Rectal smooth muscle tissue (tissue), 1 donor: Measurements from ENCODE around the gene MUC5AC.
"Not testable (repeated sequence)": the region's sequence is repeated elsewhere in the genome, so short reads cannot be mapped to it uniquely, and the experiment has no call there.

Source experiments
- H3K27ac ChIP-seq: one replicate; pipeline ENCODE4 v1.7.0; 2013; ENCODE audit warnings: low read depth, low read length, inconsistent platforms
- H3K27me3 ChIP-seq: one replicate; pipeline ENCODE4 v1.7.0; 2013; ENCODE audit warnings: low read length; ENCODE audit not compliant: control insufficient read depth, insufficient read depth
- H3K36me3 ChIP-seq: one replicate; pipeline ENCODE4 v1.7.0; 2013; ENCODE audit warnings: low read length; ENCODE audit not compliant: control insufficient read depth, insufficient read depth
- H3K4me1 ChIP-seq: one replicate; pipeline ENCODE4 v1.7.0; 2013; ENCODE audit warnings: low read length; ENCODE audit not compliant: control insufficient read depth, insufficient read depth
- H3K4me3 ChIP-seq: one replicate; pipeline ENCODE4 v1.7.0; 2013; ENCODE audit warnings: low read length
- H3K9ac ChIP-seq: one replicate; pipeline ENCODE4 v1.7.0; 2013; ENCODE audit warnings: low read length

MUC5AC gene

DNA sequence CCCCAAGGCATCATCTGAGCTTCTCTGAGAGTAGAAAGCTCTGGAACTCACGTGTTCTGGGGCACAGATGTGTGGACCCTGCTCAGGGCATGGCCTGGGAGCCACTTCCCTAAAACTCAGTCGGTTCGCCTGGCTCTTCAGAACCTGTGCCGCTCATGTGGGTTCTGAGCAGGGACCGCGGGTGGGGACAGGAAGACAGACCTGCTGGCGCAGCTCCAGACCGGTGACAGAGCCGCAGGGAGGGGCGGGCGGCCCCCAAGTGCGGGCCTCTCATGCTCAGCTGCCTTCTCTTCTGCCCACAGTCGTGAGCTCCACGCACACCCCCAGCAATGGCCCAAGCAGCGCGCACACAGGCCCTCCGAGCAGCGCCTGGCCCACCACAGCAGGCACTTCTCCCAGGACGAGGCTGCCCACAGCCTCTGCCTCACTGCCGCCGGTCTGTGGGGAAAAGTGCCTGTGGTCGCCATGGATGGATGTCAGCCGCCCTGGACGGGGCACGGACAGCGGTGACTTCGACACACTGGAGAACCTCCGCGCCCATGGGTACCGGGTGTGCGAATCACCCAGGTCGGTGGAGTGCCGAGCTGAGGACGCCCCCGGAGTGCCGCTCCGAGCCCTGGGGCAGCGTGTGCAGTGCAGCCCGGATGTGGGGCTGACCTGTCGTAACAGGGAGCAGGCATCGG lies 24.2 kb downstream of the MUC5AC start:
- Histone ChIP-seq H3K4me3 (no peak overlapping the region), H3K4me1 (no peaks in the 10 kb centered on the region), H3K9ac (no peak overlapping the region), H3K27ac (no peak overlapping the region), H3K27me3 (no peaks in the 10 kb centered on the region), H3K36me3 (no peaks in the 10 kb centered on the region)

DNA sequence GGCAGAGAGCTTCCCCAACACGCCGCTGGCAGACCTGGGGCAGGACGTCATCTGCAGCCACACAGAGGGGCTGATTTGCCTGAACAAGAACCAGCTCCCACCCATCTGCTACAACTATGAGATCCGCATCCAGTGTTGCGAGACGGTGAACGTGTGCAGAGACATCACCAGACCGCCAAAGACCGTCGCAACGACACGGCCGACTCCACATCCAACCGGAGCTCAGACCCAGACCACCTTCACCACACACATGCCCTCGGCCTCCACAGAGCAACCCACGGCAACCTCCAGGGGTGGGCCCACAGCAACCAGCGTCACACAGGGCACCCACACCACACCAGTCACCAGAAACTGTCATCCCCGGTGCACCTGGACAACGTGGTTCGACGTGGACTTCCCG lies 26.4 kb downstream of the MUC5AC start:
- H3K9ac ChIP-seq, H3K4me3 ChIP-seq, H3K27ac ChIP-seq, H3K27me3 ChIP-seq, H3K4me1 ChIP-seq, H3K36me3 ChIP-seq: not testable (repeated sequence)

DNA sequence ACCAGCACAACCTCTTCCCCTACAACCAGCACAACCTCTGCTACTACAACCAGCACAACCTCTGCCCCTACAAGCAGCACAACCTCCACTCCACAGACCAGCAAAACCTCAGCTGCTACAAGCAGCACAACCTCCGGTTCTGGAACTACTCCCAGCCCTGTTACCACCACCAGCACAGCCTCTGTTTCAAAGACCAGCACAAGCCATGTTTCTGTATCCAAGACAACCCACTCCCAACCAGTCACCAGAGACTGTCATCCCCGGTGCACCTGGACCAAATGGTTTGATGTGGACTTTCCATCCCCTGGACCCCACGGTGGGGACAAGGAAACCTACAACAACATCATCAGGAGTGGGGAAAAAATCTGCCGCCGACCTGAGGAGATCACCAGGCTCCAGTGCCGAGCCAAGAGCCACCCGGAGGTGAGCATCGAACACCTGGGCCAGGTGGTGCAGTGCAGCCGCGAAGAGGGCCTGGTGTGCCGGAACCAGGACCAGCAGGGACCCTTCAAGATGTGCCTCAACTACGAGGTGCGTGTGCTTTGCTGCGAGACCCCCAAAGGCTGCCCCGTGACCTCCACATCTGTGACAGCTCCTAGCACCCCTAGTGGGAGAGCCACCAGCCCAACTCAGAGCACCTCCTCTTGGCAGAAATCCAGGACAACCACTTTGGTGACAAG lies 30.8 kb downstream of the MUC5AC start:
- not testable (repeated sequence) for H3K27ac ChIP-seq, H3K4me3 ChIP-seq

DNA sequence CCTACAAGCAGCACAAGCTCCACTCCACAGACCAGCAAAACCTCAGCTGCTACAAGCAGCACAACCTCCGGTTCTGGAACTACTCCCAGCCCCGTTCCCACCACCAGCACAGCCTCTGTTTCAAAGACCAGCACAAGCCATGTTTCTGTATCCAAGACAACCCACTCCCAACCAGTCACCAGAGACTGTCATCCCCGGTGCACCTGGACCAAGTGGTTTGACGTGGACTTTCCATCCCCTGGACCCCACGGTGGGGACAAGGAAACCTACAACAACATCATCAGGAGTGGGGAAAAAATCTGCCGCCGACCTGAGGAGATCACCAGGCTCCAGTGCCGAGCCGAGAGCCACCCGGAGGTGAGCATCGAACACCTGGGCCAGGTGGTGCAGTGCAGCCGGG lies 32.1 kb downstream of the MUC5AC start:
- not testable (repeated sequence) for H3K9ac ChIP-seq, H3K36me3 ChIP-seq, H3K4me3 ChIP-seq, H3K27ac ChIP-seq, H3K27me3 ChIP-seq, H3K4me1 ChIP-seq

More for the DNA sequence above, 30.8 kb downstream of the MUC5AC start:
- not testable (repeated sequence) for H3K9ac ChIP-seq, H3K36me3 ChIP-seq, H3K27me3 ChIP-seq, H3K4me1 ChIP-seq

DNA sequence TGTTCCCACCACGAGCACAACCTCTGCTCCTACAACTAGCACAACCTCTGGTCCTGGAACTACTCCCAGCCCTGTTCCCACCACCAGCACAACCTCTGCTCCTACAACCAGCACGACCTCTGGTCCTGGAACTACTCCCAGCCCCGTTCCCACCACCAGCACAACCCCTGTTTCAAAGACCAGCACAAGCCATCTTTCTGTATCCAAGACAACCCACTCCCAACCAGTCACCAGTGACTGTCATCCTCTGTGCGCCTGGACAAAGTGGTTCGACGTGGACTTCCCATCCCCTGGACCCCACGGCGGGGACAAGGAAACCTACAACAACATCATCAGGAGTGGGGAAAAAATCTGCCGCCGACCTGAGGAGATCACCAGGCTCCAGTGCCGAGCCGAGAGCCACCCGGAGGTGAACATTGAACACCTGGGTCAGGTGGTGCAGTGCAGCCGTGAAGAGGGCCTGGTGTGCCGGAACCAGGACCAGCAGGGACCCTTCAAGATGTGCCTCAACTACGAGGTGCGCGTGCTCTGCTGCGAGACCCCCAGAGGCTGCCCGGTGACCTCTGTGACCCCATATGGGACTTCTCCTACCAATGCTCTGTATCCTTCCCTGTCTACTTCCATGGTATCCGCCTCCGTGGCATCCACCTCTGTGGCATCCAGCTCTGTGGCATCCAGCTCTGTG lies 34.2 kb downstream of the MUC5AC start:
- not testable (repeated sequence) for H3K4me1 ChIP-seq, H3K9ac ChIP-seq

DNA sequence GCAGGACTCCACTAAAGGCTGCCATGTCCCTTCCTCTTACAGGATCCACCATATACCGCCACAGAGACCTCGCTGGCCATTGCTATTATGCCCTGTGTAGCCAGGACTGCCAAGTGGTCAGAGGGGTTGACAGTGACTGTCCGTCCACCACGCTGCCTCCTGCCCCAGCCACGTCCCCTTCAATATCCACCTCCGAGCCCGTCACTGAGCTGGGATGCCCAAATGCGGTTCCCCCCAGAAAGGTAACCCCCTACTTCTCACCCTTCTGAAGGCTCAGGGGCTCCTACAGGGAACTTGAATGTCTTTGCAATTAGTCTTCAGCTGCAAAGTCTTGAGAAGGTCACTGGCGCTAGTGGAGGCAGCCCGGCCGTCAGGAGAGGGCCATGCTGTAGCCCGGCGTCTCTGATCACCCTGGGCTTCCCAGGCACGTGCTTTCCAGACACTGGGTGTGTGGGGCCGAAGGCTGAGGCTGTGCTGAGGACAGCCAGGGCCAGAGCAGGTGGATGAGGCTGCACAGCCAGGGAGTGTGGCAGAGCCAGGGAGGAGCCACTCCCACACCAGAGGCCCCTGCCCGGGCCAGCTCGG lies 35.1 kb downstream of the MUC5AC start:
- H3K27ac ChIP-seq, result no peak overlapping the region
- no peaks in the 10 kb centered on the region for H3K4me1 ChIP-seq
- H3K4me3 ChIP-seq, result no peak overlapping the region
- H3K27me3 ChIP-seq, result peaks cover 5% of the 10 kb centered on the region
- no peak overlapping the region for H3K9ac ChIP-seq
- H3K36me3 ChIP-seq, result no peaks in the 10 kb centered on the region

More for the DNA sequence above, 34.2 kb downstream of the MUC5AC start:
- not testable (repeated sequence) for H3K27me3 ChIP-seq, H3K36me3 ChIP-seq, H3K27ac ChIP-seq, H3K4me3 ChIP-seq

DNA sequence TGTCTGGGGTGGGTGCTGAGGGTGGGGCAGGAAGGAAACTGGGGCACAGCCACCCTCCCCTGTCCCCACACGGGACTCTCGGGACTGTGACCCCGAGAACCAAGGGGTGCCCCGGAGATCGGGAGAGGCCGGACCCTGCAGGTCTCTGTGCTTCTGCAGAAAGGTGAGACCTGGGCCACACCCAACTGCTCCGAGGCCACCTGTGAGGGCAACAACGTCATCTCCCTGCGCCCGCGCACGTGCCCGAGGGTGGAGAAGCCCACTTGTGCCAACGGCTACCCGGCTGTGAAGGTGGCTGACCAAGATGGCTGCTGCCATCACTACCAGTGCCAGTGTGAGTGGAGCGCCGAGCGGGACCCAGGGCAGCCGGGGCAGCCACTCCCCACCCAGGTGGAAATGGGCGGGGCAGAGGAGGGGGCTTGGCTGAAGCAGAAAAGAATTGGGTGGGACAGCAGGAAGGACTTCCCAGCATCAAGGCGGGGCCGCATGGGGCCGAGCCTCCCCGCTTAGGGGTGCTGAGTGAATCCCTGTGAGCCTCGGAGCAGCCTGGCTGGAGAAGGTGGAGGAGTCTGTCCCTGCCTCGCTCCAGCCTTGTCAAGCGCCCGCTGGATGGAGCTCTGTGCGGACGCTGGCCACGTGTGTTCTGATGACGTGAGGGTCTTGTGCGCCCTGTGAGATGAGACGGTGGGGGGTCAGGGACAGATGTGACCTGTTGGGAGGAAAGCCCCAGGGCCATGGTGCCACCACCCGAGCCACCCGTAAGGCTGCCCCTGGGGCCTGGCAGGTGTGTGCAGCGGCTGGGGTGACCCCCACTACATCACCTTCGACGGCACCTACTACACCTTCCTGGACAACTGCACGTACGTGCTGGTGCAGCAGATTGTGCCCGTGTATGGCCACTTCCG lies 35.8 kb downstream of the MUC5AC start:
- Histone ChIP-seq H3K36me3 (no peaks in the 10 kb centered on the region), H3K27ac (no peak overlapping the region), H3K4me1 (no peaks in the 10 kb centered on the region), H3K4me3 (no peak overlapping the region), H3K9ac (no peak overlapping the region), H3K27me3 (peaks cover 8% of the 10 kb centered on the region)

DNA sequence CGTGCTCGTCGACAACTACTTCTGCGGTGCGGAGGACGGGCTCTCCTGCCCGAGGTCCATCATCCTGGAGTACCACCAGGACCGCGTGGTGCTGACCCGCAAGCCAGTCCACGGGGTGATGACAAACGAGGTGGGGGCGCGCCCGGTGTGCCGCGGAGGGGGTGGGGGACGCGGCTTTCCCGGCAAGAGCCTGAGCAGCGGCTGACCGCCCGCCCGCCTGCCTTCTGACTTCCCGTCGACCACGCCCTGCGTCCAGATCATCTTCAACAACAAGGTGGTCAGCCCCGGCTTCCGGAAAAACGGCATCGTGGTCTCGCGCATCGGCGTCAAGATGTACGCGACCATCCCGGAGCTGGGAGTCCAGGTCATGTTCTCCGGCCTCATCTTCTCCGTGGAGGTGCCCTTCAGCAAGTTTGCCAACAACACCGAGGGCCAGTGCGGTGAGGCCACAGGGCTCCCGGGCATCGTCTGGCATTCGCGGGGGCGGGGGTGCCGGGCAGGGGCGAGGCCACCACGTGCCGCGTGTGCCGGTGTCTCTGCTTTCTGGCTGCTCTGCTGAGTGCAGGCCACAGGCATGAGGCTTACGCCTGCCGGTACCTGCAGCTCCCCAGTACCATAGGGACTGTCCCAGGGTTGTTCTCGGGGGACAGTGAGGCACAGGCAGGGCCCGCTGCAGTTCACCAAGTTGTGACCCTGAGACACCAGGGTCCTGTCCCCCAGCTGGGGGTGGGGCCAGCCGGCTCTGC lies 36.7 kb downstream of the MUC5AC start:
- no peaks in the 10 kb centered on the region for H3K36me3 ChIP-seq
- H3K27me3 ChIP-seq, result peaks cover 14% of the 10 kb centered on the region
- H3K9ac ChIP-seq, result no peak overlapping the region
- H3K4me1 ChIP-seq, result no peaks in the 10 kb centered on the region
- no peak overlapping the region for H3K27ac ChIP-seq
- no peak overlapping the region for H3K4me3 ChIP-seq

DNA sequence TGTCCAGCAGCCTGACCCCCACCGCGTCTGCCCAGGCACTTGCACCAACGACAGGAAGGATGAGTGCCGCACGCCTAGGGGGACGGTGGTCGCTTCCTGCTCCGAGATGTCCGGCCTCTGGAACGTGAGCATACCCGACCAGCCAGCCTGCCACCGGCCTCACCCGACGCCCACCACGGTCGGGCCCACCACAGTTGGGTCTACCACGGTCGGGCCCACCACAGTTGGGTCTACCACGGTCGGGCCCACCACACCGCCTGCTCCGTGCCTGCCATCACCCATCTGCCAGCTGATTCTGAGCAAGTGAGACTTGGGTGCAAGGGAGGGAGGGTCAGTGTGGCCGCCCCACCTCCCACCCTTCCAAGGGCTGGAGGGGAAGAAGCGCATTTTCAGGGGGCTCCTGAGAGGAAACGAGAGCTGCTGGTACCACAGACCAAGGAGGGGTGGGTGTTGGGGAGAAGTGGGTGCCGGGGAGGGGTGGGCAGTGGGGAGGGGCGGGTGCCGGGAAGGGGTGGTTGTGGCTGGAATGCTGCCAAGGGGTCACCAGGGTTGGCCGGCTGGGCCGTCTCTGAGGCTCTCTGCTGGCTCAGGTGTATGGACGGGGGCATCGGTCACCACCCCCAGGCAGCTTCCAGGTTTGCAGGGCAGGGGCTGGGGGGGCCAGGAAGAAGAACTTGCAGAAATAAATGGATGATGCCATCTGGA lies 37.4 kb downstream of the MUC5AC start:
- Histone ChIP-seq H3K27ac (no peak overlapping the region), H3K4me3 (no peak overlapping the region), H3K27me3 (peaks cover 20% of the 10 kb centered on the region), H3K36me3 (no peaks in the 10 kb centered on the region), H3K4me1 (no peaks in the 10 kb centered on the region), H3K9ac (no peak overlapping the region)

DNA sequence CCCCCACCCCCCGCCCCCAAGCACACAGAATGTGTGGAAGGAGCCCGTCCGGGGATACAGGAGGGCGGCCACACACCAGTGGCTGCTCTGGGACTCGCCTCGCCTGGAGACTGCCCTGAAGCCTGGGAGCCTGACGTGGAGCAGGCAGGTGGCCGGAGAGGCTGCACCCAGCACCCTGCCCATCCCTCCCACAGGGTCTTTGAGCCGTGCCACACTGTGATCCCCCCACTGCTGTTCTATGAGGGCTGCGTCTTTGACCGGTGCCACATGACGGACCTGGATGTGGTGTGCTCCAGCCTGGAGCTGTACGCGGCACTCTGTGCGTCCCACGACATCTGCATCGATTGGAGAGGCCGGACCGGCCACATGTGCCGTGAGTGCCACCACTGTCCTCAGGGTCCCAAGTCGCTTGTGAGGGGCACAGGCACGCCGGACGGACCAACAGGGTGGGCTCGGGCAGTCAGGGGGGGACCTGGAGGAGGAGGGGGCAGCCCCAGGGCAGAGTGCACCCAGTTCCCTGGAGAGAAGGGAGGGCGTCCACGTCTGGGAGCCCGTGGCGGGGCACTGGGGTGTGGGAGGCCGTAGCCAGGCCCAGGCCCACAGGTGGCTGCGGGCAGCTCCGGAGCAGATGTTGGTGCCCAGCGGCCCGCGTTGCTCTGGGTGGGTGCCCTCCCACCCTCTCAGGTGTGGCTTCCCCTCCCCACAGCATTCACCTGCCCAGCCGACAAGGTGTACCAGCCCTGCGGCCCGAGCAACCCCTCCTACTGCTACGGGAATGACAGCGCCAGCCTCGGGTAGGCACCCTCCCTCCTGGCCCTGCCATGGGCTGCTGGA lies 38.1 kb downstream of the MUC5AC start:
- H3K27ac ChIP-seq, result no peak overlapping the region
- H3K27me3 ChIP-seq, result peaks cover 20% of the 10 kb centered on the region
- no peak overlapping the region for H3K9ac ChIP-seq
- no peaks in the 10 kb centered on the region for H3K36me3 ChIP-seq
- H3K4me1 ChIP-seq, result no peaks in the 10 kb centered on the region
- no peak overlapping the region for H3K4me3 ChIP-seq
